ENCODE data around the gene EPHB1.

EPHB1 gene

GRCh38 chr3:135147657-135148056 lies 352.6 kb downstream of the EPHB1 start:
- Histone ChIP-seq H3K36me3 (no peaks in the 10 kb centered on the region), H3K9me3 (no peaks in the 10 kb centered on the region), H3K4me1 (ENCODE audit: control insufficient read depth in 1 of 2, insufficient read depth in 1 of 2, low read depth in 1 of 2, low read length in 1 of 2) (no peaks in the 10 kb centered on the region), H3K27me3 (no peaks in the 10 kb centered on the region), H3K4me3 (ENCODE audit: low read depth in 1 of 2, low read length in 1 of 2) (no peak overlapping the region), H3K27ac (no peak overlapping the region)
- TF ChIP-seq, protein P1, sequence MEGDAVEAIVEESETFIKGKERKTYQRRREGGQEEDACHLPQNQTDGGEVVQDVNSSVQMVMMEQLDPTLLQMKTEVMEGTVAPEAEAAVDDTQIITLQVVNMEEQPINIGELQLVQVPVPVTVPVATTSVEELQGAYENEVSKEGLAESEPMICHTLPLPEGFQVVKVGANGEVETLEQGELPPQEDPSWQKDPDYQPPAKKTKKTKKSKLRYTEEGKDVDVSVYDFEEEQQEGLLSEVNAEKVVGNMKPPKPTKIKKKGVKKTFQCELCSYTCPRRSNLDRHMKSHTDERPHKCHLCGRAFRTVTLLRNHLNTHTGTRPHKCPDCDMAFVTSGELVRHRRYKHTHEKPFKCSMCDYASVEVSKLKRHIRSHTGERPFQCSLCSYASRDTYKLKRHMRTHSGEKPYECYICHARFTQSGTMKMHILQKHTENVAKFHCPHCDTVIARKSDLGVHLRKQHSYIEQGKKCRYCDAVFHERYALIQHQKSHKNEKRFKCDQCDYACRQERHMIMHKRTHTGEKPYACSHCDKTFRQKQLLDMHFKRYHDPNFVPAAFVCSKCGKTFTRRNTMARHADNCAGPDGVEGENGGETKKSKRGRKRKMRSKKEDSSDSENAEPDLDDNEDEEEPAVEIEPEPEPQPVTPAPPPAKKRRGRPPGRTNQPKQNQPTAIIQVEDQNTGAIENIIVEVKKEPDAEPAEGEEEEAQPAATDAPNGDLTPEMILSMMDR (IDR thresholded peaks at IDR 0.05) = no peak

DNA sequence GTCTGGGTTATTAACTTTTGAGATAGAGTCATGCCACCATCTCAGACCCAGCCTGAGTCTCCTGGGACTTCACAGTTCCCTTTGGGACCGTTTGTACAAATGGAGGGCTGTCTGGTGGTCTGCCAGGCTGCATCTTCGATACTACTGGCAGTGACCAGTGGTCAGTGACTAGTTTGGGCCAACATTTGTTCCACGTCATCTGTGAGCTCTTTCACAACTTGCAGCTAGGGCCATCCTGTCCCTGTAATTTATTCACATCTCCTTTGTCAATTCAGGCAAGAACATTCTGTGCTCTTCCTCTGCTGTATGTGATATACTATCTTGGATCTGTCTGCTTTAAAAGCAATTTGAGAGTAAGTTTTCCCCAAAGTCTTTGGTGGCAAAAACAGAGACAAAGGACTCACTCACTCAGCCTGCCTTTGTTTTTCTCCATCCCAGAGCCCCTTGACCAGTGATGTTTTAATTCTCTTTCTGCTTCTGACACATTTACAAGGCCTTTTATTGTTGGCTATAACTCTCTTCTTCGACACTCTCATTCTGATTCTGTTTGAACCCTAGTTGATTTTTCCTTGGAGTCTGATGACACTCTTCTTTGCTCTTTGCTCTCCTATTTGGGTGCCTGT lies 353.4 kb downstream of the EPHB1 start:
- Histone ChIP-seq H3K27me3 (no peaks in the 10 kb centered on the region), H3K4me3 (ENCODE audit: low read depth in 1 of 2, low read length in 1 of 2) (no peak overlapping the region), H3K27ac (no peak overlapping the region), H3K9me3 (no peaks in the 10 kb centered on the region), H3K36me3 (no peaks in the 10 kb centered on the region), H3K4me1 (ENCODE audit: control insufficient read depth in 1 of 2, insufficient read depth in 1 of 2, low read depth in 1 of 2, low read length in 1 of 2) (no peaks in the 10 kb centered on the region)
- TF ChIP-seq, protein P1 (IDR thresholded peaks at IDR 0.05) = no peak

- TF ChIP-seq, protein P1 (IDR thresholded peaks at IDR 0.05) = no peak
- no peaks in the 10 kb centered on the region for H3K4me1 ChIP-seq (ENCODE audit: control insufficient read depth in 1 of 2, insufficient read depth in 1 of 2, low read depth in 1 of 2, low read length in 1 of 2)
- no peaks in the 10 kb centered on the region for H3K36me3 ChIP-seq
- no peak overlapping the region for H3K4me3 ChIP-seq (ENCODE audit: low read depth in 1 of 2, low read length in 1 of 2)
- no peak overlapping the region for H3K27ac ChIP-seq
- no peaks in the 10 kb centered on the region for H3K9me3 ChIP-seq
- no peaks in the 10 kb centered on the region for H3K27me3 ChIP-seq
These were observed 354.9 kb downstream of the EPHB1 start for GRCh38 chr3:135149707-135150681.

GRCh38 chr3:135154186-135154585 lies 359.1 kb downstream of the EPHB1 start:
- Histone ChIP-seq H3K4me1 (ENCODE audit: control insufficient read depth in 1 of 2, insufficient read depth in 1 of 2, low read depth in 1 of 2, low read length in 1 of 2) (no peaks in the 10 kb centered on the region), H3K27me3 (no peaks in the 10 kb centered on the region), H3K36me3 (no peaks in the 10 kb centered on the region), H3K4me3 (ENCODE audit: low read depth in 1 of 2, low read length in 1 of 2) (no peak overlapping the region), H3K27ac (no peak overlapping the region), H3K9me3 (no peaks in the 10 kb centered on the region)
- TF ChIP-seq, protein P1 (IDR thresholded peaks at IDR 0.05) = no peak

DNA sequence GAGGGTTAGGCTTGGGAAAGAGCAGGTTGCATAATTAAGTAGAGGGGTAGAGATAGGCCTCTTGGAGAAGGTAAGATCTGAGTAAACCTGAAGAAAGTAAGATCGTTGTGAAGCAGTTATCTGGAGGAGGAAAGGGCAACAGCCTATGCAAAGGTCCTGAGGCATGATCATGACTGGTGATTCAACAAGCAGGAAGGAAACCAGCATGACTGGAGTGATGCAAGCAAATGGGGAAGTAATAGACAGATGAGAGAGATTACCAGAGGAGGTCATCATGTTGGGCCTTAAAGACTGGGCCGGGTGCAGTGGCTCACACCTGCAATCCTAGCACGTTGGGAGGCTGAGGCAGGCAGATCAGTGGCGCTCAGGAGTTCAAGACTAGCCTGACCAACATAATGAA lies 360.2 kb downstream of the EPHB1 start:
- Histone ChIP-seq H3K27ac (no peak overlapping the region), H3K4me1 (ENCODE audit: control insufficient read depth in 1 of 2, insufficient read depth in 1 of 2, low read depth in 1 of 2, low read length in 1 of 2) (no peaks in the 10 kb centered on the region)

More for the DNA sequence above, 360.2 kb downstream of the EPHB1 start:
- TF ChIP-seq, protein P1 (IDR thresholded peaks at IDR 0.05) = no peak
- Histone ChIP-seq H3K36me3 (no peaks in the 10 kb centered on the region), H3K4me3 (ENCODE audit: low read depth in 1 of 2, low read length in 1 of 2) (no peak overlapping the region), H3K9me3 (no peaks in the 10 kb centered on the region), H3K27me3 (no peaks in the 10 kb centered on the region)

All from neutrophil (primary cell).